Endothelial cell of hepatic sinusoid (primary cell): ENCODE results near the gene ADAMTS17.

Experiments used
- in situ Hi-C: cut with HindIII; loops from 2 replicates; pipeline ENCODE4 v1.10.0; 2017; ENCODE audit warnings: low sequenced_read_pairs

The ADAMTS17 gene

DNA sequence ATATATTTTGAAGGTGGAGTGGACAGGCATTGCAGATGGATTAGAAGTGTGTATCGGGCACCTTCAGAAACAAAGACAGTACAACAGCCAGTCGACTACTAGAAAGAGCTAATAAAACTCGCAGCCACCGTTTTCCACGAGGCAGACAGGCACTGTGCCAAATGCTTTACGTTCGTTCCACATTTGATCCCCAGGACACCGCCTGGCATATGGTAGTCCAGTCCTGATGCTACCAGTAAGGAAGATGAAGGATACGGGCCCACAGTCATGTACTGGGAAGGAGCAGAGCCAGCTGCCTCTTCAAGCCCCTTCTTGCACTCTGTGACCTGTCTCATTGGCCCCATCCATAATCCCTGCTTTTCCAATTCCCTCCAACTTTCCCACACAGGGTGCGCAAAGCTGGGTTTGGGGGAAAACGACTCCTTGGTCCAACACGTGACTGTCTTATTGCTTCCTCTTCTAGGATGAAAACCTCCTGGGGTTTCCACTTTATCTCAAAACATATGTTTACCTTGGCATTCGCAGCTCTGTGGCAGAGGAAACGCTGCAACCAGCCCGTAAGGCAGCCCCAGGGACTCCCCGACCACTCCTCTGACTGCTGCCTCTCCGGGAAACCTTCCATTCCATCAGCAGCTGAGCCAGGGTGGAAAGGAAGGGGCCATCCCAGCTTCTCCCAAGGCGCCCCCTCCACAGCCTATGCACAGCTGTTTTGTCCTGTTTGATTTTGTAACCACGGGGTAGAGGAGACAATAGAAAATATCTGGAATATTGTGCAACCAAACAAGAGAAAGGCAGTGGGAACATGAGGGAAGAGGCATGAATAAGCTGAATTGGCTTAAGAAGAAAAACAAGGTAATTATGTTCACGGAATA, 107.4 kb downstream of the ADAMTS17 start:
- in situ Hi-C loops = loop anchor here (5.0 kb wide), 1 partner anchor 93 kb away; no protein-coding TSS in a partner anchor

DNA sequence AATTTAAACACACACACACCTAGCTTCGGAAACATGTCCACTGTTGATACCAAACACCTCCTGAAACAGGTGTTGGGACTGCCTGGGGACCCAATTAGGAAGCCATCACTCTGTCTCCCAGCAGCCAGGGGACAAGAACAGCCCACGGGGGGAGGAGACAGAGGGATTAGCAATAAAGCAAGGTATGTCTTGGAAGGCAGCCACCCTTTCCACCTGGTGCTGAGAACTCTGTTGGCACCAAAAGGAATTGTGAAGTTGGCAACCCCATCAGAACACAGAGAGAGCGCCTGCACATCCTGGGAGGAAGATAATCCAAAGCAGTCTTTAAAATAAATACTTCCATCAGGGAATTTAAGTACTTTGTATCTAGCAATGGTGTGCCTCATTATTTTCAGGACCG, 111.0 kb downstream of the ADAMTS17 start:
- in situ Hi-C loops = loop anchor here (5.0 kb wide), 1 partner anchor 97 kb away; no protein-coding TSS in a partner anchor

DNA sequence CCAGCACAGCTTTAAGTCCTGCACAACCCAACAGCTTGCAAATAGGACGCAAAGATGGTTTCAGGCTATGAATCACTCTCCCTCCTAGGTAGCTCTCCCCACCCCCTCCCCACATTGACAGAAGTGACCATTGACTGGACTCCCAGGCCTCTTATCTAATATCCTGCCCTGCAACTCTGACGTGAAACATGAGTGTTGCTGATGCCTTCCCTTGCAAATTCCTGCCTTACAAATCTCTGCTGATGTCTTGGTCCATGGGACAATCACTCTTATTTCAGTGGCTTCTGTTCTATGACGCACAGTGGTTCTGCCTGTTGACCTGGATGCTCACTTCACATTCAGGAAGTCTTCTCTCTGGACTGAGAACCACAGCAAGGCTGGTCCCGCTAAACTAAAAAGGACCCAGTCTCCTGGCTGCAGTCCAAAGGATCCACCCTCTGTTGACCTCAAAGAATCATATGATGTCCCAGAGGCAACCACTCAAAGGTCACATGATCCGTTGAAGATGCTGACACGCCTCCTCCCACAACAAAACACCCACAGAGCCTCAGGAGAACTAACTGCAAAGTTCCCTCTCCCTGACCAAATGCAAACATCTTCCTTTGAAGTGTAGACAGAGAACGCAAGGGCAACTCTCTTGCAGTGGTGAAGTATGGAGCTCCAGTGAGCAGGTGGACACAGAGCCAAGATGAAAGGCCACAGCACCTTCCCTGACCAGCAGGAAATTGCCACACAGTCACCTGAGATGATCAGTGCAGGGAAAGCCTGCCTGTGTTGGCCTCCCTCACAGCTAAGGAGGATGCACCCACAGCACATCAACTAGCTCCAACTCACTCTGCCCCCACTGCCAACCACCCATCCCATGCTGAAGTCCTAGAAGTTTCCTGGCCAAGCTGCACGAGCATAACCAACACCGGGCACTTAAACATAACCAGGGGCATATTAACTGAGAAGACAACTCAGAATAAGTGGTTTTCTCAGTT, 112.3 kb downstream of the ADAMTS17 start:
- in situ Hi-C loops = loop anchor here (5.0 kb wide), 1 partner anchor 98 kb away; no protein-coding TSS in a partner anchor

DNA sequence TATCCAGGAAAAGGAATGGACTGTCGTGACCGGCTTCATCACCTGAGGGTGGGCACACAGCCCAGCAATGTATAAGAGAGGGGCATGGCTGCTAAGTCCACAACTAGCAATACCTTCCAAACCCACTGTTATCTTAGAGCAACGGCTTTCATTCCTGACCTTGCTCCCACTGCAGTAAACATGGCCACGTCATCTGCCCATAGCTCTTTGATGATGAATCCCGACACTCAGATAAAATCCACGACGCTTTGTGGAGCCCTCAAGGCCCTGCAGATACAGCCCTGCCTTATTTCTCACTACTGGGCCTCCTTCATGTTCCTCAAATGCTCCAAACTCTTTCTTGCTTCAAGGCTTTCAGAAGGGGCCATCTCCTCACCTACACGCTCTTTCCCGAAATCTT, 114.0 kb downstream of the ADAMTS17 start:
- in situ Hi-C loops = no loop called here

DNA sequence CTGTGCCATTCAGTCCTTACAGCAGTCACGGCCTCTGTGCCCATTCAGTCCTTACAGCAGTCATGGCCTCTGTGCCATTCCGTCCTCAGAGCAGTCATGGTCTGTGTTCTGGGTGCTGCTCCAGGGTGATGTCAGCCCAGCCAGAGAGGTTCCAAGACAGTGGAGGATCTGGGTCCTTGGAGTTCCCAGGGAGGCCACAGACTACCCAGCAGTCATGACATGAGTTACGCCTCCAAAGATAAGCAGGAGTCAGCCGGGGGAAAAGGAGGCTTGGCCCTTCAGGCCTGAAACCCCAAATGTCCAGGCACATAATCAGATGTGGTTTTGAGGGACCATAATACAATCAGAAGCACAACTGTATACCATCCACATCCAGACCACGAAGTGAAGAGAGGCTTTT, 115.7 kb downstream of the ADAMTS17 start:
- in situ Hi-C loops = no loop called here

DNA sequence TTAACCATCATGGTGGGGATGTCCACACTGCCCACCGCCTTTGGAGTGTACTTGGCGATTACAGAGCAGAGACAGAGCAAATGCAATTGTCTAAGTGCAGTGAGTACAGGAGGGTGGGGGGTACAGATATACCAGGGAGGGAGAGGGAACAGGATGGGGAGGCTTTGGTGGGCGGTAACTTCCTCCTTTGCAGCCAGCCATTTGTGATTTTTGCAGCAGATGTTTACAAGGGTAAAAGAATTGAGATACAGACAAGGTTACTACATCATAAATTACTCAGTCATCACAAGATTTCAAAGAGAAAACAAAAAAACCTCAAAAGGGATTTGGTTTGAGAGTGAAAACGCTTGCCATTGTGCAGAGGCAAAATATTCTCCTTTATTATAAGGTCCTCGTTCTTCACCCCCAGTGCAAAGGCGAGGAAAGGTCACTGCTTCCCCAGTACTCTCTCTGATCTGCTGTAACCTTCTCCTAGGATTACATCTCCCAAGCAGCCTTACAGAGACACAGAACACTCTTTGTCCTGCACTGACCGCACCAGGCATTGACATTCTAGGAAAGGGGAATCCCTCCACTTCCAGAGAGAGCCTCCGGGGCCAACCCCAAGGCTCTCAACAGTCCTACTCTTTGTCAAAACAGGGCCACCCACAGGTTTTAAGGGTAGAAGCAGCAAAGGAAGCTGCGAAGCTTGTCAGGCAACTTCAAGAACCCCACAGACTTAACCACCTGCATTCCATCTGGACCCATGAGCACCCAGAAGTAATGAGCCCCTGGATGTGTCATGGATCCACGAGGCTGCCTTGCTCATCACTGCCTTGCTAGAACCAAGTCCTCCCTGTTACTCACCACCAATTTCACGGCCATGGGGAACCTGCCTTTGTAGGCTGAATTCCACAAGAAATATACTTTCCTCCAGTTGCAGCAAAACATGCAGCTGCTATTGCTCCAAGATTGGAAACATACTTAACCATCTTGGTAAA, 117.3 kb downstream of the ADAMTS17 start:
- in situ Hi-C loops = no loop called here

DNA sequence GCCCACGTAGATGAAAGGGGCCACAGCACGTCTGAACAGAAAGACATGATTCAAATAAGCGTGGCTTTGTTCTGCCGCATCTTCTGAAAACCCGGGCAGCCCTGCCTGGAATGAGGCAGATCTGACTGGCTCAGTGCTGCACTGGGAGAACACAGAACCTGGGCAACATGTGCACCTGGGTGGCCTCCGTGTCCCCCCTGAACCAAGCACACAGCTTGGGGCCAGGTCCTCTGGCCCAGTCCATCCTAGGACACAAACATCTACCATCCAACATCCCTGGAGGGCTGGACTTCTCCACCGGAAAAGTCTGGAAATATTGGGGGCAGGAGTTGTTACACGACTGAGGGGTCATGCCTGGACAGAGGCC, 119.4 kb downstream of the ADAMTS17 start:
- in situ Hi-C loops = no loop called here

DNA sequence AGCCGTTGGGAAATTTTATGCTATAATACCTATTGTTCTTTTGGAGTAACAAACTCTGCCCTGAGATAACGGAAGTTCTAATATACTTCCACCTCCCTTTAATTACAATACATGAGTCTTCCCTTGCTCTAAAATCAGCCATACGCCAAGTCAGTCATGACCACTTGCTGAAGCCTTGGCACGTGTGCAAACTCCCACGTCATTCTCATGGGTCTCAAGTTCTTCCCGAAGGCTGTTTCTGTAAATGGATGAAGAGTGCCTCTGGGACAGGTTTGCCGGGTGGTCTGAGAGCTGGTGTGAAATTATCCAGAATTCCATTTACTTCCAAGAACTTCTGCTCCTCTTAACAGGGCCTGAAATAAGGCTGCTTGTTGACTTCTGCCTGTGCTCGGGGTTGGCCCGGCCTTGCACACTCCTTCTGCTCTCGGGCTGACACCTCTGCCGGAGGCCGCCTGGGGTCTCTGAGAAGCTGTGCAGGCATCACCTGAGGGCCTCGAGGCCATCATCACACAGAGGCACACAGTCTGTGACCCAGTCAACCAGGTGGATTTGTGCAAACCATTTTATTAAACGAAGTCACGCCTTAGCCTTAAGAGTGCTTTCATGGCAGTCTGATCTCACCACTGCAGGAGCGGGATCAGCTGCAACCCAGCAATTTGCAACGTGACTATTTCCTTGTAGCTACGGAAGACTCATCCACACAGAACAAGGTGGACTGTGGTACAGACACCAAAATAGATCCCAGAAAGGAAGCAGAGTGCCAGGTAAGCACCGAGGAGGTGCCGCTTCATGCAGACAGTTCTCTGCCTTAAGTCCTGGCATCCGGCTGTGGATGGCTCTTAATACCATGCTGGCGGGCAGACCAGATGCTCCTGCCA, 120.1 kb downstream of the ADAMTS17 start:
- in situ Hi-C loops = no loop called here

DNA sequence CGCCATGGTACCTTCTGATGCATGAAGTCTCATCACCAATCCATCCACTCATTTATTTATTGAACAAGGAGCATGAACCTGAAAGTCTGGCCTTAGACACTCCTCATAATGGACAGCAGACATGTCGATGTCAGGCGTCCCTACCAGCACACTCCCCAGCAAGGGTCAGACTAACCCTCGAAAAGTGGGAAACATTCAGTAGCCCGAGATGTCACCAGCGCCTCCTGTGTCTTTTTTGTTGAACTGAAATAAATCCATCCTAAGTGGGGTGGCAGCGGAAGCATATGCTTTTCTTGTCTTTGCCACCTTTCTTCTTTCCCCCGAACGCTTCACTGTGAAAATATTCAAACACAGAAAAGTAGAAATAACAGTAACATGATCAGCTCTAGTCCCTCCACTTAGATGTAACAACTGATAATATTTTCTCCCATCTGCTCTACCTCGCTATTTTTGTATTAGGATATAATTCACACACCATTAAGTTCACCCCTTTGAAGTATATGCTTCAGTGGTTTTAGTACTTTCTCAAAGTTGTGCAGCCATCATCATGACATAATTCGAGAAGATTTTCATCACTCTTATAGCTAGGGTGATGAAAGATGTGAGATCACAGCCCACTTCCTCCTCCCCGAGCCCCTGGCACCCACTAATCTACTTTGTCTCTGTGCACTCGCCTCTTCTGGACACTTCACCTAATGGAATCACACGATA, 121.6 kb downstream of the ADAMTS17 start:
- in situ Hi-C loops = no loop called here

DNA sequence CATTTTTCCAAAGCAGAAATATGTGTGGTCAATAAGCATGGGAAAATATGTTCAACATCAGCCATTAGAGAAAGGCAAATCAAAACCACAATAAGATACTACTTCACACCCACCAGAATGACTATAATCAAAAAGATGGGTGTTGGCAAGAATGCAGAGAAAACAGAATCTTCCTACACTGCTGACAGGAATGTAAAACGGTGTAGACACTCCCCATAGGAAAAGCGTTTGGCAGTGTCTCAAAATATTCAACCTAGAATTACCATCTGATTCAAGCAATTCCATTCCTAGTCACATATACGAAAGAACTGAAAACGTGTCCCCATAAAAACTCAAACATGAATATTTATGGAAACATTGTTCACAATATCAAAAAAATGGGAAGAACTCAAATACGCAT, 123.3 kb downstream of the ADAMTS17 start:
- in situ Hi-C loops = no loop called here

DNA sequence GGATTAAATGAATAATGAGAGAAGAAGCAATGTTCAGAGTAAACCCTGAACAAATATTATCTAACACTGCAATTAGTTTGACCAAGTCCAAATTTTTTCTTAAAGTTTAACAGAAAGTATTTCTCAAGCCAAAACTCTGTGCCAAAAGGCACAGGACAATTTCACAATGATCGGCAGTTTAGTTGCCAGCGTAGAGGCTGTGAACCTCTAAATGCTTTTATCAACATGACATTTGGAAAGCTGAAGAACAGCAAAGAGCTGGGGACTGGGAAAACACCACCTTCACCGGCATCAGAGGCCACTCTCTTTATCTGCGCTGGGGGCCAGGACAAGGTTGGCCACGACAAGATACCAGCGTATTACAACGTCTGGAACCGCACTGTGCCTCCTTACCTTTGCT, 125.6 kb downstream of the ADAMTS17 start:
- in situ Hi-C loops = no loop called here

DNA sequence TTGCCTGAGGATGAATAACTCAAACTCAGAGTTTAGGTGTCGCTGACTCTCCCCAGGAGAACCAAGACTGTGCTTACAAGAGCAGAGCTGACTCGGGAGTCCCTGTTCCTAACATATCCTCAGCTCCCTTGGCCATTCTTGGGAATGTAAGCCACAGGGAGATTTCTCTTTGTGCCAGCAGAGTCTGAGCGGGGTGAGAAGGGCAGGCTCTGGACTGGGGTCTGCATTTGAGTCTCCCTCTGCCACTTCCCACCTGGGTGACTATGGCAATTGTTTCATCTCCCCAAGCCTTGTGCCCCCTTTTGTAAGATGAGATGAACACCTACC, 126.0 kb downstream of the ADAMTS17 start:
- in situ Hi-C loops = no loop called here

DNA sequence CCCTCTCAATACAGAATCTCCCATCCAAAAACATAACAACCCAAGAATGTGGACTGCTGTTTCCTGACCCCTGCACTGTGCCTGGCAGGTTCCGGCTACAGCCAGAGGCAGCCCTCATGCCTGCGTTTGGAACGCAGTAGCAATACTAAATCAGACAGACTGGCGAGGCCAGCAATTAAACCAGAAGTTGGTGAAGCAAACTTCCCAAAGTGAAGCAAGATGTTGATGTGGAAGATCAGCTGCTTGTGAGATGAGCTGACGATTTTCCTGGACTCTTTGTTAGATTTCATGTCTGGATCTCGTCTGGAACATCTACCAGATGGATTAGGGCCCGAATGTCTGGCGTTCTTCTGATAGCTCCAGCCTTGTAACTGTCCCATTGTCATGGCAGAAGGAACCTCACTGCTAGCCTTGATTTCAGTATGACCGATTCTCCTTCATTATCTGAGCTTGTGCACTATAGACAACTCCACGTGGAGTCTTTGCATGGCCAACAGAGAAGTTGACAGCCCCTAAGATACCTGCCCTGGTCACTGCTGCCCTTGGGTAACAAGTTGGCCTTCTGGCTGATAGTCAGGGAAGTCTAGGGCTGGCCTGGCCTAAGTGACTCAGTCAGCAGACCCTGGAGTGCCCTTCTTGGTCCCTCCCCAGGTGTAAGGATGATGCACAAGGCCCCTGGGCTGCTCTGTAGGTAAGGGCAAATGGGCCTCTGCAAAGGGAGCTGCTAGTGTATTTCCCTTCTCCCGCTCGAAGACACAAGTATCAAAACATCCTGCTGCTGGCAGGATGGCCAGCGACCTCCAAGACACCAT, 126.5 kb downstream of the ADAMTS17 start:
- in situ Hi-C loops = no loop called here

DNA sequence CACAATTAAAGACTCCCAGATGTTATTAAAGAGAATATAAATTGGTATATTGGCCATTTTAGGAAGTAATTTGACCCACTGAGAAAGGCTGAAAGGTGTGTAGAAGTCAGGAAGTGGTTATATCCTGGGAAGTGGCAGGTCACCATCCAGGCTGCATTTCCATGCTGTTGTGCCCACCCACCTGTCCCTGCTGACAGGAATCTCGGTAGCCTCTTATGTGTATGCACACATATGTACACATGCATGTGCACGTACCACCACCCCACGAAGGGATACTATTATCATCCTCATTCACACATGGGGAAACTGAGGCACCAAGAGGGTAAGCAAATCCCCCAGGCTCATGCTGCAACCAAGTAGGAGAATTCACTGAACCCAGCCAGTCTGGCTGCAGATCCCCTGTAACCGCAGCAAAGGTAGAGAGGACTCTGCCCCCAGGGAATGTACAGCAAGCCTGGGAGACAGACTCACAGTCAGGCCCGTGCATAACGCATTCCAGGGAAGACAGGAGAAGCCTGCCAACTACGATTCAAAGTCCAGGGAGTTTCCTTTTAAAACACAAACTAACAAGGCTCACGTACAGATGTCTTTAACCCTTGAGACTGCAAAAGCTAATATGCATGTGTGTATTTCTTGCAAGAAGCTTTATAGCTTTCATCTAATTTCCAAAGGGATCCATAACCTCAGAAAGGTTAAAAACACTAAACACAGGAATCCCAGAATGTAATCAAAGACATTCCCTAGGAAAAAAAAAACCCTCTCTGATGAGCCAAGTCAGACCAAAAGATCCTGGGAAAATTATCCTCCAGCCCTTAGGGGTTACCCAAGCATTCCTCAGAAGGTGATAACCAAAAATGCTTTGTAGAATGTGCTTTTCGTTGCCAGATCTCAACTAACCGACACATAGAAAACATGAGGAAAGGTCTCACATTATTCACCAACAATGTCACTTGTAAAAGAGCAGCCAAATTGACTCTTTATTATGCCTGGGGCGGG, 129.6 kb downstream of the ADAMTS17 start:
- in situ Hi-C loops = no loop called here

DNA sequence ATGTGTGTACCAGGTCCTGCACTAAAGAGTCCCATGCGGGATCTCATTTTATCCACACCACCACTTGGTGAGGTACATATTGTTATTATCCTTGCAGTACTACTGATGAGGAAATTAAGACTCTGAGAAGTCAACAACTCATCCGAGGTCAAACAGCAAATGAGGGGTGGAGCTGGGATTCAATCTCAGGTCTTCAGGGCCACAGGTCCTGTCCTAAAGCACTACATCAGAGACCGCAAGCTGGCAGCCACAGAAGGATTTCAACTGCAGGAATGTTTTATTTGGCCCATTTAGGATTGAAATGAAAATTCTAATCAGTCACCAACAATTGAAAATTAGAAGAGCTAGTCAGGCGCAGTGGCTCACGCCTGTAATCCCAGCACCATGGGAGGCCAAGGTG, 131.4 kb downstream of the ADAMTS17 start:
- in situ Hi-C loops = no loop called here

DNA sequence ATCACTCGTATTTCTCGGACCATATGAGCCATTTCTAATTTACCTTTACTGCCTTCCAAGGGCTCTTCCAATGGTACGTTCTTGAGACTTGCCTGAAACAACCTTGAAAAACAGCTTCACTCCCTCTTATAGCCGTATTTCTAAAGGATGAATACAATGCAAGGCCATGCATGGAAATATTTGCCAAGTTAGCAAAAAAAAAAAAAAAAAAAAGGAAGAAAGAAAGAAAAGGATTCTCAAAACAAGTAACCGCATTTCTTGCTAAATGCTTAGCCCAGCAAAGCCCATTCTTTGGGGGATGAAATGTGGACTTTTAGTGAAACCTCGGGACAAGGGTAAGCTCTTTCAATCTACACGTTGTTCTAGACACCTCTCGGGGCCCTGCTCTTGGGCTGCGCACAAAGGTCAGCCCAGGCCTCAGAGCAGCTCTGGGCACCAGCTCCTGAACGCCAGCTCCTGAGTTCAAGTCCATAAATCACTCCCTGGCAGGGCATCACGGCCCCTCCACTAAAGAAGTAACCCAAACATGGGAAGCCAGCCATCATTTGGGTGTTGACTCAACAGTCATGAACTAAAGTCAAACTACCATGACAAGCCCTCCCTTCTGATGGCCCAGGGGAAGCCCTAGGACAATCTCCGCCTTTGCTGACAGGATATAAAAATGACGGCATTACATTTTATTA, 132.7 kb downstream of the ADAMTS17 start:
- in situ Hi-C loops = no loop called here
